HepG2 (cell line): ENCODE data around the gene TP53TG5. TPM values are rescaled to one million over a fixed set of nuclear protein-coding genes. Genes with fewer than 3 reads are reported as not detected.
A peak's percentile ranks its signal among the peaks of the same experiment; 100 is the strongest.

ENCODE experiments used
- AHR ChIP-seq: IDR thresholded peaks from 2 replicates; pipeline ENCODE4 v1.6.1; 2018; ENCODE audit warnings: missing genetic modification reagents, missing compliant biosample characterization
- BRF2 ChIP-seq: sonication (generic); formaldehyde crosslinking; IDR thresholded peaks from 2 replicates; pipeline ENCODE4 v1.8.1; 2022; ENCODE audit warnings: mild to moderate bottlenecking, missing genetic modification reagents
- CBX2 ChIP-seq, 2 experiments: fragments of 200-600 bp in 1 of 2; sonication (generic); formaldehyde crosslinking in 1 of 2; IDR thresholded peaks; 2 replicates each; pipeline versions ENCODE4 v1.7.0 to v1.8.1; 2018 to 2022; ENCODE audit warnings: low read depth in 2 of 2, low read length in 1 of 2, mild to moderate bottlenecking in 1 of 2, missing genetic modification reagents in 1 of 2
- GABPA ChIP-seq, 2 experiments: IDR thresholded peaks; 2 replicates each; pipeline ENCODE4 v1.6.1; 2011 to 2016; ENCODE audit warnings: low read depth in 2 of 2, low read length in 1 of 2, missing biosample characterization in 1 of 2, missing genetic modification characterization in 1 of 2
- MED1 ChIP-seq: sonication (generic); formaldehyde crosslinking; IDR thresholded peaks from 2 replicates; pipeline ENCODE4 v1.4.0; 2020; ENCODE audit warnings: missing genetic modification reagents
- RBFOX2 ChIP-seq: fragments of 200-400 bp; formaldehyde crosslinking; IDR thresholded peaks from 2 replicates; pipeline ENCODE4 v1.6.1; 2017; ENCODE audit warnings: low read depth, mild to moderate bottlenecking, low read length
- TERF1 ChIP-seq: sonication (generic); formaldehyde crosslinking; IDR thresholded peaks from 2 replicates; pipeline ENCODE4 v1.8.0; 2022; ENCODE audit warnings: mild to moderate bottlenecking, missing genetic modification reagents, moderate library complexity
- TFAP4 ChIP-seq: sonication (generic); IDR thresholded peaks from 2 replicates; pipeline ENCODE4 v1.6.1; 2016; ENCODE audit warnings: low read depth, borderline replicate concordance
- ZNF24 ChIP-seq: fragments of 450-650 bp; IDR thresholded peaks from 2 replicates; pipeline ENCODE4 v1.6.1; 2017; ENCODE audit warnings: antibody characterized with exemption, mild to moderate bottlenecking
- ZNF431 ChIP-seq: sonication (generic); formaldehyde crosslinking; IDR thresholded peaks from 2 replicates; pipeline ENCODE4 v1.9.0; 2022; ENCODE audit warnings: missing genetic modification reagents, low read depth, mild to moderate bottlenecking, borderline replicate concordance
- ZNF737 ChIP-seq: sonication (generic); formaldehyde crosslinking; IDR thresholded peaks from 2 replicates; pipeline ENCODE4 v1.5.0; 2020; ENCODE audit warnings: missing genetic modification reagents, mild to moderate bottlenecking, borderline replicate concordance
- ZNF777 ChIP-seq: sonication (generic); formaldehyde crosslinking; IDR thresholded peaks from 2 replicates; pipeline ENCODE4 v1.4.0; 2020; ENCODE audit warnings: missing genetic modification reagents
- polyA plus RNA-seq, 8 experiments: library from polyadenylated mRNA; depleted of rRNA in 3 of 8; stranded (reverse) in 7 of 8; unstranded in 1 of 8; fragments of >200 nt; fragmentation: Illumina TruSeq in 4 of 8; extraction: Trizol in 4 of 8; gene quantifications; 2 replicates each; pipeline versions ENCODE4 v1.2.1 to v1.2.3, GENCODE V29; 2011 to 2016; ENCODE audit warnings: low read depth in 4 of 8, missing spikeins in 1 of 8, mixed read lengths in 1 of 8; ENCODE audit not compliant: insufficient read depth in 1 of 8
- total RNA-seq, 5 experiments: library from RNA; depleted of rRNA; stranded (reverse); fragments of >200 nt; fragmentation: Illumina TruSeq; extraction: Trizol; gene quantifications; 2 replicates each; pipeline ENCODE4 v1.2.3, GENCODE V29; 2016; ENCODE audit warnings: low read depth in 1 of 5
- TF ChIP-seq, protein P1 (sequence below): sonication (generic); formaldehyde crosslinking; IDR thresholded peaks from 2 replicates; pipeline ENCODE4 v1.4.0; 2020; ENCODE audit warnings: missing genetic modification reagents, borderline replicate concordance
- TF ChIP-seq, protein P2 (sequence below): IDR thresholded peaks from 2 replicates; pipeline ENCODE4 v1.6.1; 2016; ENCODE audit warnings: low read depth, missing genetic modification reagents, missing compliant biosample characterization

The TP53TG5 gene
- total and polyA plus RNA-seq, 2 of the 13 experiments (the other 11 are each of a cell fraction or from before 2014, with no cell fraction given) = 0.11 TPM; not detected in 1

DNA sequence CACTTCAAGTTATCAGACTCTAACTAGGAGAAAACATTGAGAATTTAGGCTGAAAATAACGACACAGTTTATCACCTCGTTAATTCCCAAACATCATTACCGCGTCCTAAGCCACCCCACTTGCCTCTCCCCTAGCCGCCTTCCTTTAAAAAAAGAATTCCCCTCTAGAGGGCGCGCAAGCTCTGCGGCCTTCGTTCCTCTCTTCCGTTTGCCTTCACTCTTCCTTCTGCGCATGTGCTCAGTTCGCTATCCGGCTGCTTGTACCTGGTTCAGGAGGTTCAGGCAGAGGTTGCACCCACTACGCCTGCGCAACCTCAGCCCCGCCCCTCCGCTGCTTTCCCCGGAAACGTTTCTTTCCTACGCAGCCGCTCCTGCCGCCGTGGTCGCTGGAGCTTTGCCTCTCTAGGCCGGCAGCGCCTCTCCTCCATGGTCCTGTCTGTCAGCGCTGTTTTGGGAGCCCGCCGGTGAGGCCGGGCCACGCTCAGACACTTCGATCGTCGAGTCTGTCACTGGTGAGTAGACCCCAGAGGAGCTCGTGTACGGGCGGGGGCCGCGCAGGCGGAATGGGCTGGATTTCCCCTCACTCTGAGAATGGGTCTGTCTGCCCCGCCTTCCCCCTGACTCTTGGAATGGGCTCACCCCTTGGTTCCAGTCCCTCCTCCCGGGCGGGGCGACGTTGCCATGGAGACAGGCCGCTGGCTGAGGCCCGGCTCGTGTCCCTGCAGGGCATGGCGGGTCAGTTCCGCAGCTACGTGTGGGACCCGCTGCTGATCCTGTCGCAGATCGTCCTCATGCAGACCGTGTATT lies 15.1 kb downstream of the TP53TG5 start, which contains the start of gene SYS1 (continued):
- TF ChIP-seq CBX2 (IDR thresholded peaks at IDR 0.05; ENCODE audit: low read depth, low read length) (no peak), CBX2 (CRISPR knock-in tag; IDR thresholded peaks at IDR 0.05; ENCODE audit: low read depth) (no peak), ZNF431 (no peak; the same call in 1 of the 2 replicates), ZNF777 (CRISPR knock-in tag) (peak; percentile 61; the same call in 1 of the 2 replicates), ZNF737 (CRISPR knock-in tag) (0 out of 2 replicates have a peak, but pooled peaks have one; percentile 68), RBFOX2 (peak; percentile 99), BRF2 (no peak), TERF1 (CRISPR knock-in tag) (no peak), AHR (CRISPR knock-in tag) (peak; percentile 99), GABPA (IDR thresholded peaks at IDR 0.05; ENCODE audit: low read depth, low read length) (peak; percentile 77), GABPA (CRISPR knock-in tag; IDR thresholded peaks at IDR 0.05; ENCODE audit: low read depth) (peak; percentile 97), ZNF24 (no peak; the same call in 1 of the 2 replicates), TFAP4 (no peak; the same call in 1 of the 2 replicates), MED1 (CRISPR knock-in tag) (peak; percentile 86)
- TF ChIP-seq, protein P1, sequence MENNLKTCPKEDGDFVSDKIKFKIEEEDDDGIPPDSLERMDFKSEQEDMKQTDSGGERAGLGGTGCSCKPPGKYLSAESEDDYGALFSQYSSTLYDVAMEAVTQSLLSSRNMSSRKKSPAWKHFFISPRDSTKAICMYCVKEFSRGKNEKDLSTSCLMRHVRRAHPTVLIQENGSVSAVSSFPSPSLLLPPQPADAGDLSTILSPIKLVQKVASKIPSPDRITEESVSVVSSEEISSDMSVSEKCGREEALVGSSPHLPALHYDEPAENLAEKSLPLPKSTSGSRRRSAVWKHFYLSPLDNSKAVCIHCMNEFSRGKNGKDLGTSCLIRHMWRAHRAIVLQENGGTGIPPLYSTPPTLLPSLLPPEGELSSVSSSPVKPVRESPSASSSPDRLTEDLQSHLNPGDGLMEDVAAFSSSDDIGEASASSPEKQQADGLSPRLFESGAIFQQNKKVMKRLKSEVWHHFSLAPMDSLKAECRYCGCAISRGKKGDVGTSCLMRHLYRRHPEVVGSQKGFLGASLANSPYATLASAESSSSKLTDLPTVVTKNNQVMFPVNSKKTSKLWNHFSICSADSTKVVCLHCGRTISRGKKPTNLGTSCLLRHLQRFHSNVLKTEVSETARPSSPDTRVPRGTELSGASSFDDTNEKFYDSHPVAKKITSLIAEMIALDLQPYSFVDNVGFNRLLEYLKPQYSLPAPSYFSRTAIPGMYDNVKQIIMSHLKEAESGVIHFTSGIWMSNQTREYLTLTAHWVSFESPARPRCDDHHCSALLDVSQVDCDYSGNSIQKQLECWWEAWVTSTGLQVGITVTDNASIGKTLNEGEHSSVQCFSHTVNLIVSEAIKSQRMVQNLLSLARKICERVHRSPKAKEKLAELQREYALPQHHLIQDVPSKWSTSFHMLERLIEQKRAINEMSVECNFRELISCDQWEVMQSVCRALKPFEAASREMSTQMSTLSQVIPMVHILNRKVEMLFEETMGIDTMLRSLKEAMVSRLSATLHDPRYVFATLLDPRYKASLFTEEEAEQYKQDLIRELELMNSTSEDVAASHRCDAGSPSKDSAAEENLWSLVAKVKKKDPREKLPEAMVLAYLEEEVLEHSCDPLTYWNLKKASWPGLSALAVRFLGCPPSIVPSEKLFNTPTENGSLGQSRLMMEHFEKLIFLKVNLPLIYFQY (CRISPR knock-in tag) = peak; percentile 89; the same call in 1 of the 2 replicates
- TF ChIP-seq, protein P2, sequence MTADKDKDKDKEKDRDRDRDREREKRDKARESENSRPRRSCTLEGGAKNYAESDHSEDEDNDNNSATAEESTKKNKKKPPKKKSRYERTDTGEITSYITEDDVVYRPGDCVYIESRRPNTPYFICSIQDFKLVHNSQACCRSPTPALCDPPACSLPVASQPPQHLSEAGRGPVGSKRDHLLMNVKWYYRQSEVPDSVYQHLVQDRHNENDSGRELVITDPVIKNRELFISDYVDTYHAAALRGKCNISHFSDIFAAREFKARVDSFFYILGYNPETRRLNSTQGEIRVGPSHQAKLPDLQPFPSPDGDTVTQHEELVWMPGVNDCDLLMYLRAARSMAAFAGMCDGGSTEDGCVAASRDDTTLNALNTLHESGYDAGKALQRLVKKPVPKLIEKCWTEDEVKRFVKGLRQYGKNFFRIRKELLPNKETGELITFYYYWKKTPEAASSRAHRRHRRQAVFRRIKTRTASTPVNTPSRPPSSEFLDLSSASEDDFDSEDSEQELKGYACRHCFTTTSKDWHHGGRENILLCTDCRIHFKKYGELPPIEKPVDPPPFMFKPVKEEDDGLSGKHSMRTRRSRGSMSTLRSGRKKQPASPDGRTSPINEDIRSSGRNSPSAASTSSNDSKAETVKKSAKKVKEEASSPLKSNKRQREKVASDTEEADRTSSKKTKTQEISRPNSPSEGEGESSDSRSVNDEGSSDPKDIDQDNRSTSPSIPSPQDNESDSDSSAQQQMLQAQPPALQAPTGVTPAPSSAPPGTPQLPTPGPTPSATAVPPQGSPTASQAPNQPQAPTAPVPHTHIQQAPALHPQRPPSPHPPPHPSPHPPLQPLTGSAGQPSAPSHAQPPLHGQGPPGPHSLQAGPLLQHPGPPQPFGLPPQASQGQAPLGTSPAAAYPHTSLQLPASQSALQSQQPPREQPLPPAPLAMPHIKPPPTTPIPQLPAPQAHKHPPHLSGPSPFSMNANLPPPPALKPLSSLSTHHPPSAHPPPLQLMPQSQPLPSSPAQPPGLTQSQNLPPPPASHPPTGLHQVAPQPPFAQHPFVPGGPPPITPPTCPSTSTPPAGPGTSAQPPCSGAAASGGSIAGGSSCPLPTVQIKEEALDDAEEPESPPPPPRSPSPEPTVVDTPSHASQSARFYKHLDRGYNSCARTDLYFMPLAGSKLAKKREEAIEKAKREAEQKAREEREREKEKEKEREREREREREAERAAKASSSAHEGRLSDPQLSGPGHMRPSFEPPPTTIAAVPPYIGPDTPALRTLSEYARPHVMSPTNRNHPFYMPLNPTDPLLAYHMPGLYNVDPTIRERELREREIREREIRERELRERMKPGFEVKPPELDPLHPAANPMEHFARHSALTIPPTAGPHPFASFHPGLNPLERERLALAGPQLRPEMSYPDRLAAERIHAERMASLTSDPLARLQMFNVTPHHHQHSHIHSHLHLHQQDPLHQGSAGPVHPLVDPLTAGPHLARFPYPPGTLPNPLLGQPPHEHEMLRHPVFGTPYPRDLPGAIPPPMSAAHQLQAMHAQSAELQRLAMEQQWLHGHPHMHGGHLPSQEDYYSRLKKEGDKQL (CRISPR knock-in tag) = peak; percentile 64
